ENCODE results near the gene VWA5B2.
A peak's percentile ranks its signal among the peaks of the same experiment; 100 is the strongest.

VWA5B2 gene

DNA sequence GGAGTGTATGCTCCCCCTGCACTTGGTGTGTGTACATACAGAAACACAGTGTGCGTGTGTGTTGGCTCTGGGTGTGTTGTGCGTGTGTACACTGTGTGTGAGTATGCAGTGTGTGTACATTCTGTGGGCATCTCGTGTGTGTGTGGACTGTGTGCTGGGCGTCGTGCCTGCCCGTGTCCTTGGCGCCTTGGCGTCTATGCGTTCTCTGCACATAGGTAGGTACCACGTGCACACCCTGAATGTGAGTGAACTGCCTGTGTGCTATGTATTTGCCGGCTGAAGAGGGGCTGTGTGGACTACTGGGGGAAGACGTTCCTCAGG is 46.0 kb downstream of the VWA5B2 start:
- DNase-seq (ENCODE audit: low read depth in 4 of 4, low spot score in 1 of 4), result no peak

DNA sequence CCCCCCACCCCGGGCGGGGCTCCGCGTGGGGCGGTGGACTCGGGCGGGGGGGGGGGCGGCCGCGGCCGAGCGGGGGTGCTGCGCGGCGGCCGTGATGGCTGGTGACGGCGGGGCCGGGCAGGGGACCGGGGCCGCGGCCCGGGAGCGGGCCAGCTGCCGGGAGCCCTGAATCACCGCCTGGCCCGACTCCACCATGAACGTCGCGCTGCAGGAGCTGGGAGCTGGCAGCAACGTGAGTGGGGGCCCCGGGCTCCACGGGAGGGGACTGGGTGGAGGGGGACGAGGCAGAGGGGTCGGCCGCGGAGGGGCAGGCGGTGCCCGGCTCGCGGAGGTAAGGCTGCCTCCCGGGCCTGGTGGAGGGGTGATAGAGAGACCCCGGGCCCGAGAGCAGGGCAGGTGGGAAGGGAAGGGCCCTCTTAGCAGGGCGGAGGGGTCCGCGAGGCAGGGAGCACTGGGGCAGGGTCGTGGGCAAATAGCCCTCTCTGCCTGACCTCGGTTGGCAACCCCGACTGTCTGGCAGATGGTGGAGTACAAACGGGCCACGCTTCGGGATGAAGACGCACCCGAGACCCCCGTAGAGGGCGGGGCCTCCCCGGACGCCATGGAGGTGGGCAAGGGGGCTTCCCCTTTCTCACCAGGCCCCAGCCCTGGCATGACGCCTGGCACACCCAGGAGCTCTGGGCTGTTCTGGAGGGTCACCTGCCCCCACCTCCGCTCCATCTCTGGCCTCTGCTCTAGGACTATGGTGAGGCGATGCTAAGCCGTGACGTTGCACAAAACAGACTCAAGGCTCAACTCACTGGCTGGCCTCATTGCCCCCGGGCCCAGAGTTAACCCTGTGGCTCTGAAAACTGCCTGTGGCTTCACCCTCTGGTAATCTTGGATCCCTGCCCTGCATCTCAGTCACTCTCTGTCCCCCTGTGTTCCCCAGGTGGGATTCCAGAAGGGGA is 46.9 kb downstream of the VWA5B2 start, which contains the start of gene ECE2:
Gene ECE2, plus strand, starts transcription at position 62 of the 950 bp plus-strand sequence. Its CDS starts 132 bp downstream, at position 194.
- no peak for DNase-seq (ENCODE audit: low read depth in 4 of 4, low spot score in 1 of 4)

DNA sequence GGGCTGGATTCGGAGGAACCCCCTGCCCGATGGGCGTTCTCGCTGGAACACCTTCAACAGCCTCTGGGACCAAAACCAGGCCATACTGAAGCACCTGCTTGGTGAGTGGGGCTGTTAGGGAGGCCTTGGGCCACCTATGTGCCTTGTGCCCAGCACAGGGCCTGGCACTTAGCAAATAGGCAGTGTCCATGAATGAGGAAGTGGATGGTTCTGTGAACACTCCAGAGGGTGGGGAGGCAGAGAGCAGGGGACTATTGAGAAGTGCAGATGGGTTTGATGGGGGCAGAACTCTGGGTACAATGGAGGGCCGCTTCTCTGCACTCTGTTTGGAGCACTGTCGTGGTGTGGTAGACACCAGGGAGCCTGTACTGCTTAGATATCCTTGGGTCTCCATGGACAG is 48.0 kb downstream of the VWA5B2 start:
- DNase-seq (ENCODE audit: low read depth in 4 of 4, low spot score in 1 of 4), result no peak

DNA sequence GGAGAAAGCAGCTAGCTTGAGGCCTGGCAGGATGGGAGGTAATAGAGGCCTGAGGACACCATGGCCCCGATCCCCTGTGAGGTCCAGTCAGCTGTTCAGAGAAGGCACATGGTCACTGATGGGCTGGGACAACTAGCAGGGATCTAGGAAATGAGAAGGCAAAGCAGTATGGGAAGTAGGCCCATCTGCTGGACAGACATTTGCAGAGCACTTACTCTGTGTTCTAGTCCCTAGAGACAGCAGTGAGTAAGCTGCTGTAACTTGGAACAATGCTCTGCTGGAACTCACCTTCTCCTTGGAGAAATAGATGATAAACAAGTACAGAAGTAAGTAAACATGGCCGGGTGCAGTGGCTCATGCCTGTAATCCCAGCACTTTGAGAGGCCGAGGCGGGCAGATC is 53.6 kb downstream of the VWA5B2 start:
- DNase-seq (ENCODE audit: low read depth in 4 of 4, low spot score in 1 of 4), result no peak

DNA sequence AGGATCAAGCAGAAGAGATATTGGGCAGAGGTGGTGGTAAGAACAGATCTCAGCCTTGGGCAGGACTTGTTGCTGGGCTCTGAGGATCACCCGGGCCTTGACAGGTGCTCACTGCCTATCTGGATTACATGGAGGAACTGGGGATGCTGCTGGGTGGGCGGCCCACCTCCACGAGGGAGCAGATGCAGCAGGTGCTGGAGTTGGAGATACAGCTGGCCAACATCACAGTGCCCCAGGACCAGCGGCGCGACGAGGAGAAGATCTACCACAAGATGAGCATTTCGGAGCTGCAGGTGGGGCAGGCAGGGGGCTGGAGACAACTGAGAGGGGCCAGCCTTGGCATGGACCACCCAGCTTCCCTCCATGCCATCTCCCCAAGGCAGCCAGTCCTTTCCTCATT is 54.3 kb downstream of the VWA5B2 start:
- no peak for DNase-seq (ENCODE audit: low read depth in 4 of 4, low spot score in 1 of 4)

DNA sequence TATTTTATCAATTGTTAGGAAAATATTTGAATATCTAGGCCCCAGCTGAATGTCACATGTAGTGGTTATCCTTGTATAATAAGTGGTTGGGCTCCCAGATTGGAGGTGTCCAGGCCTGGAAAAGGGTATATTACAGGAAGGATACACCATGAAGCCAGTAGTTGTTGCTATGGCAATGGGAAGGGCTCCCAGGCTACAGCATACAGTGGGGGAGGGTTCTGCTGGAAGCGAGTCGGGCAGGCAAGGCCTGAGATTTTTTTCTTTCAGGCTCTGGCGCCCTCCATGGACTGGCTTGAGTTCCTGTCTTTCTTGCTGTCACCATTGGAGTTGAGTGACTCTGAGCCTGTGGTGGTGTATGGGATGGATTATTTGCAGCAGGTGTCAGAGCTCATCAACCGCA is 55.3 kb downstream of the VWA5B2 start:
- DNase-seq (ENCODE audit: low read depth in 4 of 4, low spot score in 1 of 4), result no peak

DNA sequence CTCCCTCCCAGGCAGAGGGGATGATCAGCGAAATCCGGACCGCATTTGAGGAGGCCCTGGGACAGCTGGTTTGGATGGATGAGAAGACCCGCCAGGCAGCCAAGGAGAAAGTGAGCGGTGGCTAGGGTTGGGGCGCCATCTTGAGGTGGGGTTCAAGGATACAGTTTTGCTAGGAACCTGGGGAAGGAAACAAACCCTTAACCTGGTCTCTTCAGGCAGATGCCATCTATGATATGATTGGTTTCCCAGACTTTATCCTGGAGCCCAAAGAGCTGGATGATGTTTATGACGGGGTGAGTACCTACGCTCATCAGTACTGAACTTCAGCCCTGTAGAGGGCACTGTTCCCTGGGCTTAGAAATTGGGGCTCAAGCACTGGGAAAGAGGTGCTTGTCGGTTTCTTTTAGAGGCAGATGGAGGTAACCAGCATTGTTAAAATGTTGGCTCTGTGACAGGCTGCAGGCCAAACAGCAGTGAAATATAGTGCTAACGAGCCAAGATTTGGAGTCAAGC is 60.1 kb downstream of the VWA5B2 start:
- peak; percentile 26 to 67 (median 56) for DNase-seq (ENCODE audit: low read depth in 4 of 4, low spot score in 1 of 4)

DNA sequence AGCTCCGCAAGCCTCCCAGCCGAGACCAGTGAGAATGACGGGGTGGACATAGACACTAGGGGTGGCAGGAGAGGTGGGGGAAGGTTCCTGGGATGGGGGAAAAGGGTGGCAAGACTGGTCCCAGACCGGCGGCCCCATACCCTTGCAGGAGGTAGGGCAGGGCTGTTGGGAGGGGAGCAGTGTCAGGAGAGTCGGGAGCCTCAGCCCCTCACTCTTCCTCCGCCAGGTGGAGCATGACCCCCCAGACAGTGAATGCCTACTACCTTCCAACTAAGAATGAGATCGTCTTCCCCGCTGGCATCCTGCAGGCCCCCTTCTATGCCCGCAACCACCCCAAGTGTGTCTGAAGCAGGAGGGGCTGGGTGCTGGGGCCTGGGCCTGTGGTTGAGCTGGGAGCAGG is 60.9 kb downstream of the VWA5B2 start:
- DNase-seq (ENCODE audit: low read depth in 4 of 4, low spot score in 1 of 4), result no peak

DNA sequence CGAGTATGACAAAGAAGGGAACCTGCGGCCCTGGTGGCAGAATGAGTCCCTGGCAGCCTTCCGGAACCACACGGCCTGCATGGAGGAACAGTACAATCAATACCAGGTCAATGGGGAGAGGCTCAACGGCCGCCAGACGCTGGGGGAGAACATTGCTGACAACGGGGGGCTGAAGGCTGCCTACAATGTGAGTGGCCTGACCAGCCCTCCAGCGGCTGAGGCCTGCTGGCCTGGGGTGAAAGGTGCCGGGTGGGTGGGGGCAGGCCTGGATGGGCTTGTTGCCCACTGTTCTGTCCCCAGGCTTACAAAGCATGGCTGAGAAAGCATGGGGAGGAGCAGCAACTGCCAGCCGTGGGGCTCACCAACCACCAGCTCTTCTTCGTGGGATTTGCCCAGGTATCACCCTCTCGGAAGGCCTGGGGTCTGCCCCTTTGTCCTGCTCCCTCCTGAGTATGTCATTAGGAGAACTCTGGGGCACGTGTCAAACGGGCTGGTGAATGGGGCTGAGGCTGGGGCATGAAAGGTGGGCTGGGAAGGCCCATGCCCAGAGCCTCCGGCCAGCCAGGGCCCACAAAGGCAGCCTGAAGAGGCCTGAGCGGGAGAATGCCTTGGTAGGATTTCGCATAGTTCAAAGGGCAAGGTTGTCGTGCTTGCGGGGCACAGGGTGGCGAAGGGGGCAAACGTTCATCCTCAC is 61.8 kb downstream of the VWA5B2 start:
- no peak for DNase-seq (ENCODE audit: low read depth in 4 of 4, low spot score in 1 of 4)

Measured in stimulated activated CD4-positive, alpha-beta T cell treated with anti-CD3 and anti-CD28 coated beads, Interleukin-1b, Interleukin-23, amount 100 ng/mL, for 24 hours (primary cell).